ENCODE data around the gene SOD2.
"Not testable (repeated sequence)": the region's sequence is repeated elsewhere in the genome, so short reads cannot be mapped to it uniquely, and the experiment has no call there.

SOD2 gene

DNA sequence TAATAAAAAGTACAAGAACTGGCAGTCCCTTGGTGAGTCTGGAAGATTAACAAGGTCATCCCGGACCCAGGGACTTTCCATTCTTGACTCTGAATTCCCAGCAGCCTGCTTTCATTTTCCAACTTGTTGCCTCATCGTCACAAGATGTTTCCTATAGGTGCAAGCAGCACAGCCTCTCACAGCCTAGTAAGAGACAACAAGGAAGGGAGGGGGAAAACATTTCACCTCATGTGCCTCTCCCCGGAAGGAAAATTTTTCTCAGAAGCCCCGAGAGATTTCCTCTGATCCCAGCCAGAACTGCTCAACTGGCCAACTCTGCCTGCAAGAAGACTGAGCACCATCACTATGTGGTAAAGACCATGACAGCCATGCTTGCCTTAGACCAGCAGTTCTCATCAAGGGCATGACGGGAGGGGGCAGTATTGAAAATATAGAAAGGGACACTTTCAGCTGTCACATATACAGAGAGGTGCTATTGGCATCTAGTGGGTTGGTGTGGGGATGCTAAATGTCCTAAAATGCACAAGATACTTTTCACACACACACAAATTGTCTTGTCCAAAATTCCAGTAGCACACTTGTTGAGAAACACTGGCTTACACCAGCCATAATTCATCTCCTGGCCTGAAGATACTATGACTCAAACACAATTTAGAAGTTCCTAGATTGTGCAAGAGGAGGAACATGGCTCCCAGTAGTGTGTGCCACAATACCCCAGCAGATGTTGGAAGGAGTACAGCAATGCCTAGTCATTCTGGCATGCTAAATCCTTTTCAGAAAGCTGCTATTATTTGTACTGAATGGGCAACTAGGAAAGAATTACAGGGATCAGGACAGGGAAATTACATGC, 23.4 kb upstream of the SOD2 start:
- no peak for FAIRE-seq
- no peak for DNase-seq (ENCODE audit: insufficient read length, low spot score)

GRCh38 chr6:159715605-159716004, 22.6 kb upstream of the SOD2 start:
- FAIRE-seq (no peak), DNase-seq (ENCODE audit: insufficient read length, low spot score) (no peak)

- FAIRE-seq (no peak), DNase-seq (ENCODE audit: insufficient read length, low spot score) (no peak)
Observed at GRCh38 chr6:159715166-159715565, 22.1 kb upstream of the SOD2 start.

- FAIRE-seq = no peak
- no peak for DNase-seq (ENCODE audit: insufficient read length, low spot score)
Observed at GRCh38 chr6:159714404-159714803, 21.4 kb upstream of the SOD2 start.

- FAIRE-seq = no peak
- no peak for DNase-seq (ENCODE audit: insufficient read length, low spot score)
Observed at GRCh38 chr6:159713984-159714383, 20.9 kb upstream of the SOD2 start.

- not testable (repeated sequence) for DNase-seq (ENCODE audit: insufficient read length, low spot score); FAIRE-seq
Observed at GRCh38 chr6:159712389-159712788, 19.3 kb upstream of the SOD2 start.

GRCh38 chr6:159710603-159711002, 17.6 kb upstream of the SOD2 start:
- not testable (repeated sequence) for DNase-seq (ENCODE audit: insufficient read length, low spot score); FAIRE-seq

GRCh38 chr6:159701413-159701999, 8.5 kb upstream of the SOD2 start:
- FAIRE-seq (no peak), DNase-seq (ENCODE audit: insufficient read length, low spot score) (peak; percentile 60)

DNA sequence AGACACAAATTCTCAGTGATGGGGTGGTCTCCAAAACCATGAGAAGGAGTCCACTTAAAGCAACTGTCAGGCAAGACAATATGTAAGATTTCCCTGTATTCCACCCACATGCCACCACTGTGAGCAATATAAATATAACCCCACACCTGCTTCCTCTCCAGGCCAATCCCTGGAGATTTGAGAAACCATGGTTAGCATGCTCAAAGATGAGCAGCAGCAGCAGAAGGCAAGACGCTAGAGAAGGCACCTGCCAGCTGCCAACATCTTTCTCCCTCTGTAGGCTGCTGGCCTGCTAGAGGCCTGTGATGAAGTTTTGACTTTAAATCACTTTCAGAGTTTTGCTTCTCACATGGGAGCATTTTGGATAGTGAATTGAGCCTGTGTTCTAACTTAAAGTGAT, 7.9 kb upstream of the SOD2 start:
- no peak for DNase-seq (ENCODE audit: insufficient read length, low spot score)
- FAIRE-seq = no peak

- FAIRE-seq (no peak), DNase-seq (ENCODE audit: insufficient read length, low spot score) (no peak)
Observed at GRCh38 chr6:159695984-159696383, 2.9 kb upstream of the SOD2 start.

GRCh38 chr6:159693894-159694545, 979 bp upstream of the SOD2 start:
- DNase-seq (ENCODE audit: insufficient read length, low spot score) (peak; percentile 11), FAIRE-seq (no peak)

GRCh38 chr6:159692303-159693127, 526 bp downstream of the SOD2 start:
- FAIRE-seq (peak; percentile 16), DNase-seq (ENCODE audit: insufficient read length, low spot score) (peak; percentile 20)

DNA sequence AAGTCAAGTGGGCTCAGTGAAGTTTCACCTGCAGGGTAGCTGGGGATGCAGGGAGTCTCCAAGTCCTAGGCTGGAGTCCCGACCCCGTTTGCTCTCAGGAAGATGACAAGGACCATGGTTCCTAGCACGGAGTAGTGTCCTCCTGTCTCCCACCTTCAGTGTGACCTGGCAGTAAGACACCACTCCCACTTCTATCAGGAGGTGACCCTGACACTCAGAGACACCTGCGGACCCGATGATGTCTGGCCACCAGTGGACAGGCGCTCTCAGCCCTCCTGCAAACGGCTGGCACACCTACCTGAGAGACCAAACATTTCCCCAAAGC, 1.1 kb downstream of the SOD2 start:
- DNase-seq (ENCODE audit: insufficient read length, low spot score) (no peak), FAIRE-seq (no peak)

- FAIRE-seq = no peak
- peak; percentile 53 for DNase-seq (ENCODE audit: insufficient read length, low spot score)
Observed at GRCh38 chr6:159691133-159691962, 1.7 kb downstream of the SOD2 start.

- DNase-seq (ENCODE audit: insufficient read length, low spot score); FAIRE-seq: not testable (repeated sequence)
Observed at GRCh38 chr6:159690135-159690534, 2.9 kb downstream of the SOD2 start.

- FAIRE-seq = no peak
- no peak for DNase-seq (ENCODE audit: insufficient read length, low spot score)
Observed at GRCh38 chr6:159689001-159689400, 4.0 kb downstream of the SOD2 start.

DNA sequence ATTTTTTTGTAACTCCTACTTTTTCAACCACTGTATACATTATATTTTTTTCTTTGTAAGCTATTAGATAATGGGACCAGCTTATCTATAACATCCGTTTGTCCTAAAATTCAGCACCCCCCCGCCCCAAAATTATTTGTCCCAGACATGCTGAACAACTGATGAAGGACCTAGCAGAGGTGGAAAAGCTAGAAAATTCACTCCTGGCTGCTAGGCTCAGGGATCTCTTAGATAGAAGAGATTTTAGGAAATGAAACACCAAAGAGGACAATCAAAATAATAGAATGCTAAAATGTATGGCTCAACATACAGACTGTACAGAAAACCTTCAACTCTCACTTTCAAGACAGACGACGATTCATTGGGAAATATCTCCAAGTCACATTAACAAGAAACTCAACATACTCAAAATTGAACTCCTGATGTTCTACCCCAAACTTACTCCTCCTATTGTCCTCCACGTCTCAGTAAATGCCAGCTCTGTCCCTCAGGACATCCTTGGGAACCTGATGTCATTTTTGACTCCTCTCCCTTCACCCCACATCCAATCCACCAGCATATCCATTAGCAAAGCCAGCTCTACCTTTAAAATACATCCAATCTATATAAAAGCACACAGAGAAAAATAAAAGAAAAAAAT, 4.7 kb downstream of the SOD2 start:
- DNase-seq (ENCODE audit: insufficient read length, low spot score) = no peak
- FAIRE-seq = no peak

DNA sequence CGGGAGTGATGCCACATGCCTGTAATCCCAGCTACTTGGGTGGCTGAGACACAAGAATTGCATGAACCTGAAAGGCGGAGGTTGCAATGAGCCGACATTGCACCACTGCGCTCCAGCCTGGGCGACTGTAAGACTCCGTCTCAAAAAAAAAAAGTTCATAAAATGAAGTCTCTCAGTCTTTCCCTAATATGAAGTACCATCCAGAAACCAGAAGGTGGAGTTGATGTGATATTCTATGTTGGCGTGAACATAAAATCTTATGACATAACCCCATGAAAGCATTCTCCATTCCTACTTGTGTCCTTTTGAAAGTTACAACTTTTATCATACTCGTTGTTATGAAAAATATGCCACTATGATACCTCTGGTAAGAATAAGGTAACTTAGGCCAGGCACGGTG, 5.7 kb downstream of the SOD2 start:
- DNase-seq (ENCODE audit: insufficient read length, low spot score) = no peak
- FAIRE-seq = no peak

GRCh38 chr6:159686703-159687102, 6.3 kb downstream of the SOD2 start:
- FAIRE-seq = no peak
- no peak for DNase-seq (ENCODE audit: insufficient read length, low spot score)

DNA sequence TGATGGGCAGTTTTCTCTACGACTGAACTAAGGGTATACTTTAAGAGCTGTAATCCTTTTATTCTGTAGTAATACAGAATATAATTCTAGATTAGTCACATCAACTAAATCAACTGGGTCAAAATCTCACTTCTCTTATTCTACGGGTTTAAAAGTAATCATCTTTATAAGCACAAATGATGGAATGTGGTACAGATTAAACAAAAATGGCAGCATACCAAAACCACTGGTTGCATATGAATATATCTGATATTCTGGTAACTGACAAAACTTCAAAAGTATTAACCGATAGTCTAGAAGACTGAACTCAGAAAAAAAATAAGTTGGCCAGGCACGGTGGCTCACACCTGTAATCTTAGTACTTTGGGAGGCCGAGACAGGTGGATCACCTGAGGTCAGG, 7.0 kb downstream of the SOD2 start:
- DNase-seq (ENCODE audit: insufficient read length, low spot score) (no peak), FAIRE-seq (no peak)
